ENCODE results near the gene ROMO1.
"Not testable (repeated sequence)": the region's sequence is repeated elsewhere in the genome, so short reads cannot be mapped to it uniquely, and the experiment has no call there.

Gene ROMO1

DNA sequence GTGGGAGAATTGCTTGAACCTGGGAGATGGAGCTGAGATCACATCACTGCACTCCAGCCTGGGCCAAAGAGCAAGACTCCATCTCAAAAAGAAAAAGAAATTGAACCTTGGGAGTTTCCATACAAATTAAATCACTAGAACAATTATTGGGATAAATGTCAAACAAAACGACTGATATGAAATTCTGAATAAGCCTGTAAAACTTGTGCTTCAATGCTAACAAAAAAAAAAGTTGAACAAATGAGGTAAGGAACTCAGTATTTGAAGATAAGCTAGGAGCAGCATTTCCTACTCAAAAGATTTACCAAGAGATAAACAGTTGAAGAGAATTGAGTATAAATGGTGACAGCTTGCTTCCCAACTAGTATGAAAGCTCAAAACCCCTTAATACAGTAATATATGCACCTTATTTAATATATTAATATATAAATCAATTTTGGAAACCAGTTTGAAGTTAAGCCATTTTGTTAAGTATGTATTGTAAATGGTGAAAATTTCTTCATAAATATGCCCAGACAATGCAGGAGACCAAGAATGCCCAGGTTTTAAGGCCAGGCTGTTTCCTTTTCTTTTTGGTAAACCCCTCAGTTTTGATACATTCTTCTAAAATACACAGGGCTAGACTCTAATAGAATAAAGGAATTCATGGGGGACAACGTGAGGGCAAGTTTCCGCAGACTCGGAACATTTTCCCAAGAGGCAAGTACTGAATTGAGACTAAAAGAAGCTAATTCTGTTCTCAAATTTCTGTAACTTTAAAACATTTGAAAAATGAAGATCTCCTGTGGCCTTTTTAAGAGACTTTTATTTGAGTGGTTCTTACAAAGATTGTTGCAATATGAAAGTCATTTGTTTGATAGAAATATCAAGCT, 3.9 kb downstream of the ROMO1 start:
- DNase-seq (ENCODE audit: low read depth), result no peak
- TF ChIP-seq, protein P1, sequence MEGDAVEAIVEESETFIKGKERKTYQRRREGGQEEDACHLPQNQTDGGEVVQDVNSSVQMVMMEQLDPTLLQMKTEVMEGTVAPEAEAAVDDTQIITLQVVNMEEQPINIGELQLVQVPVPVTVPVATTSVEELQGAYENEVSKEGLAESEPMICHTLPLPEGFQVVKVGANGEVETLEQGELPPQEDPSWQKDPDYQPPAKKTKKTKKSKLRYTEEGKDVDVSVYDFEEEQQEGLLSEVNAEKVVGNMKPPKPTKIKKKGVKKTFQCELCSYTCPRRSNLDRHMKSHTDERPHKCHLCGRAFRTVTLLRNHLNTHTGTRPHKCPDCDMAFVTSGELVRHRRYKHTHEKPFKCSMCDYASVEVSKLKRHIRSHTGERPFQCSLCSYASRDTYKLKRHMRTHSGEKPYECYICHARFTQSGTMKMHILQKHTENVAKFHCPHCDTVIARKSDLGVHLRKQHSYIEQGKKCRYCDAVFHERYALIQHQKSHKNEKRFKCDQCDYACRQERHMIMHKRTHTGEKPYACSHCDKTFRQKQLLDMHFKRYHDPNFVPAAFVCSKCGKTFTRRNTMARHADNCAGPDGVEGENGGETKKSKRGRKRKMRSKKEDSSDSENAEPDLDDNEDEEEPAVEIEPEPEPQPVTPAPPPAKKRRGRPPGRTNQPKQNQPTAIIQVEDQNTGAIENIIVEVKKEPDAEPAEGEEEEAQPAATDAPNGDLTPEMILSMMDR (IDR thresholded peaks at IDR 0.05; ENCODE audit: insufficient read depth, low read depth, low read length, missing control alignments), result no peak

DNA sequence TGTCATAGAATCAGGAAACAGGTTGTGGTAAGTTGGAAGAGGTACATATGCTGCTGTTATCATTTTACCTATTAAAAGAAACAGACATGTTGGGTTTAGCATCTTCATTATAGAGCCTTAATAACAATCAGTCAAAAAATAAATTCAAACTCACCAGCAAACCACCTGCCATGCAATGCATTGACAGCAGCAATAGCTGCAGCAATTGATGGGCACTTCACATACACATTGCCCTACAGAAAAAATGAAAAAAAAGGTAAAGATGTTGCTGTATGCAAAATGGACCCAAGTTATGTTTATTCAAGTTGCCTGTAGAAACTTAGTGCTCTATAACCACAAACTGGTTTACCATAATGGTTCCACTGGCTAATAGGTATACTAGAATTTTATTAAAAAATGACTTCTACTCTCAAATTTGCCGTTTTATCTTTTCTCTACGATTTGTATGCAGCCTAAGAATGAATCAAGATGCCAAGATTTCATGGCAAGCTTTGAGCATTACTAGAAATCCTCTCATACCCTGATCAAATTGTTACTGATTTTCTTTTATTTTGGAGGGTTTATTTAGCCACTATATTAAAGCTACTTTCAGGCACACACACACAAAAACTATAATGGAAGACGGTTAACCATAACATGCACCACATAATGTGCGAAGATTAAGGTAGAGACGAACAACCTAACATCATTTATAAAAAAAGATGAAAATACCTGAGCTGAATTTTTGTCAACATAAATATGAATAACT, 5.5 kb downstream of the ROMO1 start:
- TF ChIP-seq, protein P1 (IDR thresholded peaks at IDR 0.05; ENCODE audit: insufficient read depth, low read depth, low read length, missing control alignments), result no peak
- no peak for DNase-seq (ENCODE audit: low read depth)
- H3K4me3 ChIP-seq (ENCODE audit: low read depth, low read length), result no peak overlapping the region

More for the DNA sequence above, 3.9 kb downstream of the ROMO1 start:
- no peak overlapping the region for H3K4me3 ChIP-seq (ENCODE audit: low read depth, low read length)

DNA sequence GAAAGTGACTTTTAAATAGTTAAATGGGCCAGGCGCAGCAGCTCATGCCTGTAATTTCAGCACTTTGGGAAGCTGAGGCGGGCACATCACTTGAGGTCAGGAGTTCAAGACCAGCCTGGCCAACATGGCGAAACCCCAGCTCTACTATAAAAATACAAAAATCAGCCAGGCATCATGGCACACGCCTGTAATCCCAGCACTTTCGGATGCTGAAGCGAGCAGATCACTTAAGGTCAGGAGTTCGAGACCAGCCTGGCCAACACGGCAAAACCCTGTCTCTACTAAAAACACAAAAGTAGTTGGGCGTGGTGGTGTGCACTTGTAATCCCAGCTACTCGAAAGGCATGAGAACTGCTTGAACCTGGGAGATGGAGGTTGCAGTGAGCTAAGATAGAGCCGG, 6.7 kb downstream of the ROMO1 start:
- DNase-seq (ENCODE audit: low read depth); H3K4me3 ChIP-seq (ENCODE audit: low read depth, low read length): not testable (repeated sequence)

DNA sequence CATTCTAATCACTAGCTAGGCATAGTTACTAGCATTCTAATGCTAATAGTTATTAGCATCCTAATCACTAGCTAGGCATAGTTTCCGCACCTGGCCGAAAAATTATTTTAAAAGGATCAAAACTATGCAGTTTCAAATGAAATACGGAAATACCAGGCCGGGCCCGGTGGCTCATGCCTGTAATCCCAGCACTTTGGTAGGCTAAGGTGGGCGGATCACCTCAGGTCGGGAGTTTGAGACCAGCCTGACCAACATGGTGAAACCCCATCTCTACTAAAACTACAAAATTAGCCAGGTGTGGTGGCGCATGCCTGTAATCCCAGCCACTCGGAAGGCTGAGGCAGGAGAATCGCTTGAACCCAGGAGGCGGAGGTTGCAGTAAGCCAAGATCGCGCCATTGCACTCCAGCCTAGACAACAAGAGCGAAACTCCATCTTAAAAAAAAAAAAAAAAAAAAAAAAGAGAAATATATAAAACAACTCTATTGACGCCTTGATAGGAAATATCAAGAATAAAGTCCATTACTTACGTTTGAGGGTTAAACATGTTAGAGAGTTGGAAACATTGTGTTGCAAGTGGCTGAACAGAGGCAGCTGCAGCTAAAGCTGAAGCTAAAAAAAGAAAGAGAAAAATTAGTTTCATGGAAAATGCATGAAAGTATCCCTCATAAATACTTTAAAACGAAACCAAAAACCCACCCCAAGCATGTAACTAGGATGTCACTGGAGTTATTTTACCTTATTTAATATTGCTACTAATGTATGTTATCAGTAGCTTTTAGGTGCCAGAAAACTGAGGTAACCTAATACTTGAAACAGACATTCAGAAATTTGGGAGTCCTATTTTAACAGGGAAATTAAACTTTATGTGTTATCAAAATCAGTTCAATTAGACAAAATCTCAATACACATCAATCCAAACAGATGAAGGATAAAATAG, 7.7 kb downstream of the ROMO1 start:
- H3K4me3 ChIP-seq (ENCODE audit: low read depth, low read length); DNase-seq (ENCODE audit: low read depth): not testable (repeated sequence)

DNA sequence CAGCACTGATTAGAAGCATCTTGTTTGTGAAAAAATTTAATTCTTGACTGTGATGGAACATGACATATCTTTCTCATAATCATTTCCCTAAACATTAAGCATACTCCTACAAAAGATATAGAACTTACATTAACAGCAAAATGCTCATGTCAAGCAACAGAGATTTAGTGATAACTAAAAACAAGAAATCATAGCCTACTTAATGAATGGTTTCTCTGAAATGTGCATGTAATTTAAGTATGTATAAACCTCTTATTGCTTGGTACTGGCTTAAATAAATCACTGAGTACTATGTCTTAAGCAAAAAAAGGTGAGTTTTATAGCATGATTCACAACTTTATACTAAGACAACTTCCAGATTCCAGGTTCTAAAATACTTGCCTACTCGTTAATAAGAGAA, 9.3 kb downstream of the ROMO1 start:
- no peak overlapping the region for H3K4me3 ChIP-seq (ENCODE audit: low read depth, low read length)
- TF ChIP-seq, protein P1 (IDR thresholded peaks at IDR 0.05; ENCODE audit: insufficient read depth, low read depth, low read length, missing control alignments), result no peak
- DNase-seq (ENCODE audit: low read depth), result no peak

DNA sequence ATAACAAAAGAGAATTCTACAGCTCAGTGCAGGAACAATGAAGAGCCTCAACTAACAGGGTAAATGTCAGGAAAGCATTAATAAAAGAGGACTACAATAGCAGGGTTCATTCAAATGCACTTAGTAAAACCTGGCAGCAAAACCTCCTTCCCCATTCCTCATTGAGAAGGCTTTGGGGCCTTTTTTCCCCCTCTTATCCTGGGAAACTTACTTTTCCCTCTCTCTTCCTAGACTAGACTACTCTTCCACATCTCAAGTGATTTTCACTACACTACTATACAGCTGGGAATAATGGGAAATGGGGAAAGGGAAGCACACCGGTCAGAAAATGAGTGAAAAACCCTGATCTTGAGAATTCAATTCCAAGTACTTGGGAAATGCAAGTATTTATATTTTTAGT, 10.1 kb downstream of the ROMO1 start:
- TF ChIP-seq, protein P1 (IDR thresholded peaks at IDR 0.05; ENCODE audit: insufficient read depth, low read depth, low read length, missing control alignments), result no peak
- DNase-seq (ENCODE audit: low read depth), result no peak
- no peak overlapping the region for H3K4me3 ChIP-seq (ENCODE audit: low read depth, low read length)

DNA sequence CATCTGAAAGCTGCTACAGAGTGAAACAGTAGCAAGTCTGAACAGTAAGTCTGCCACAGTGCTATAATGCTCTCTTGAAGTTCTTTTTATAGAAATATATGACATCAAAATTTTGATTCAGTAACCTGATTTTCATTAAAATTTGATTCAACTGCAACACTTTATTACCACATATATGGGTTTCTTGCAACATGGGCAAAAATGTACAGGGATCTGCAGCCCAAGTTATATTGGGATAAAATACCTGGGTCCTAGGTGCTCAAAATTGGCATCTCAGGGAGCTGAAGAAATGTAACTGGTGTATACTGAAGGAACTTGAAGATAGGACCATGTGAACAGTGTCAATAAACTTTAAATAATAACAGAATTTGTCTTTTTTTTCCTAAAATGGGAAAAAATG, 10.8 kb downstream of the ROMO1 start:
- H3K4me3 ChIP-seq (ENCODE audit: low read depth, low read length), result no peak overlapping the region
- DNase-seq (ENCODE audit: low read depth), result no peak
- TF ChIP-seq, protein P1 (IDR thresholded peaks at IDR 0.05; ENCODE audit: insufficient read depth, low read depth, low read length, missing control alignments), result no peak

Measured in GM12865 (cell line).